WTC11 (cell line): ENCODE measurements around the gene MTHFD1L.

Experiments
- CBFB ChIP-seq: sonication (generic); formaldehyde crosslinking; IDR thresholded peaks from 2 replicates; pipeline ENCODE4 v1.8.1; 2022; ENCODE audit warnings: mild to moderate bottlenecking, low read depth, missing genetic modification reagents
- E2F1 ChIP-seq: sonication (generic); formaldehyde crosslinking; IDR thresholded peaks from 2 replicates; pipeline ENCODE4 v1.8.0; 2022; ENCODE audit warnings: mild to moderate bottlenecking, missing genetic modification reagents
- NFYB ChIP-seq: sonication (generic); formaldehyde crosslinking; conservative IDR thresholded peaks from 2 replicates; pipeline ENCODE4 v1.8.0; 2022; ENCODE audit warnings: low read depth, missing genetic modification reagents
- RELA ChIP-seq: sonication (generic); formaldehyde crosslinking; IDR thresholded peaks from 2 replicates; pipeline ENCODE4 v1.8.1; 2022; ENCODE audit warnings: missing genetic modification reagents, mild to moderate bottlenecking, borderline replicate concordance
- SP1 ChIP-seq: sonication (generic); formaldehyde crosslinking; conservative IDR thresholded peaks from 2 replicates; pipeline ENCODE4 v1.8.1; 2022; ENCODE audit warnings: missing genetic modification reagents
- ZNF138 ChIP-seq: sonication (generic); formaldehyde crosslinking; conservative IDR thresholded peaks from 2 replicates; pipeline ENCODE4 v1.8.1; 2022; ENCODE audit warnings: mild to moderate bottlenecking, moderate library complexity, missing genetic modification reagents
- ZNF317 ChIP-seq: sonication (generic); formaldehyde crosslinking; IDR thresholded peaks from 2 replicates; pipeline ENCODE4 v1.8.1; 2023; ENCODE audit warnings: low read depth, mild to moderate bottlenecking, moderate library complexity, missing genetic modification reagents, borderline replicate concordance
- ZNF416 ChIP-seq: fragments of 250-450 bp; sonication (Bioruptor Pico); IDR thresholded peaks from 2 replicates; pipeline ENCODE4 v1.9.0; 2021; ENCODE audit warnings: mild to moderate bottlenecking, inconsistent platforms
- TF ChIP-seq, protein P1 (sequence below): sonication (generic); formaldehyde crosslinking; IDR thresholded peaks from 2 replicates; pipeline ENCODE4 v1.8.1; 2022; ENCODE audit warnings: mild to moderate bottlenecking, moderate library complexity, missing genetic modification reagents
- TF ChIP-seq, protein P2 (sequence below): fragments of 200-600 bp; IDR thresholded peaks from 2 replicates; pipeline ENCODE4 v1.8.0; 2022; ENCODE audit warnings: antibody characterized with exemption
- TF ChIP-seq, protein P3 (sequence below): sonication (generic); formaldehyde crosslinking; IDR thresholded peaks from 2 replicates; pipeline ENCODE4 v1.8.0; 2023; ENCODE audit warnings: mild to moderate bottlenecking, missing genetic modification reagents
- TF ChIP-seq, protein P4 (sequence below): sonication (generic); formaldehyde crosslinking; IDR thresholded peaks from 2 replicates; pipeline ENCODE4 v1.8.1; 2023; ENCODE audit warnings: mild to moderate bottlenecking, missing genetic modification reagents
- TF ChIP-seq, protein P5 (sequence below): sonication (generic); formaldehyde crosslinking; IDR thresholded peaks from 2 replicates; pipeline ENCODE4 v1.8.0; 2022; ENCODE audit warnings: mild to moderate bottlenecking, missing genetic modification reagents

GRCh38 chr6:150887978-150888563 lies 22.6 kb downstream of the MTHFD1L start:
- TF ChIP-seq, protein P1, sequence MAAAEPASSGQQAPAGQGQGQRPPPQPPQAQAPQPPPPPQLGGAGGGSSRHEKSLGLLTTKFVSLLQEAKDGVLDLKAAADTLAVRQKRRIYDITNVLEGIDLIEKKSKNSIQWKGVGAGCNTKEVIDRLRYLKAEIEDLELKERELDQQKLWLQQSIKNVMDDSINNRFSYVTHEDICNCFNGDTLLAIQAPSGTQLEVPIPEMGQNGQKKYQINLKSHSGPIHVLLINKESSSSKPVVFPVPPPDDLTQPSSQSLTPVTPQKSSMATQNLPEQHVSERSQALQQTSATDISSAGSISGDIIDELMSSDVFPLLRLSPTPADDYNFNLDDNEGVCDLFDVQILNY (CRISPR knock-in tag): no peak
- TF ChIP-seq, protein P2, sequence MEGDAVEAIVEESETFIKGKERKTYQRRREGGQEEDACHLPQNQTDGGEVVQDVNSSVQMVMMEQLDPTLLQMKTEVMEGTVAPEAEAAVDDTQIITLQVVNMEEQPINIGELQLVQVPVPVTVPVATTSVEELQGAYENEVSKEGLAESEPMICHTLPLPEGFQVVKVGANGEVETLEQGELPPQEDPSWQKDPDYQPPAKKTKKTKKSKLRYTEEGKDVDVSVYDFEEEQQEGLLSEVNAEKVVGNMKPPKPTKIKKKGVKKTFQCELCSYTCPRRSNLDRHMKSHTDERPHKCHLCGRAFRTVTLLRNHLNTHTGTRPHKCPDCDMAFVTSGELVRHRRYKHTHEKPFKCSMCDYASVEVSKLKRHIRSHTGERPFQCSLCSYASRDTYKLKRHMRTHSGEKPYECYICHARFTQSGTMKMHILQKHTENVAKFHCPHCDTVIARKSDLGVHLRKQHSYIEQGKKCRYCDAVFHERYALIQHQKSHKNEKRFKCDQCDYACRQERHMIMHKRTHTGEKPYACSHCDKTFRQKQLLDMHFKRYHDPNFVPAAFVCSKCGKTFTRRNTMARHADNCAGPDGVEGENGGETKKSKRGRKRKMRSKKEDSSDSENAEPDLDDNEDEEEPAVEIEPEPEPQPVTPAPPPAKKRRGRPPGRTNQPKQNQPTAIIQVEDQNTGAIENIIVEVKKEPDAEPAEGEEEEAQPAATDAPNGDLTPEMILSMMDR: no peak
- no peak for TF ChIP-seq ZNF416 (CRISPR knock-in tag)
- TF ChIP-seq, protein P3, sequence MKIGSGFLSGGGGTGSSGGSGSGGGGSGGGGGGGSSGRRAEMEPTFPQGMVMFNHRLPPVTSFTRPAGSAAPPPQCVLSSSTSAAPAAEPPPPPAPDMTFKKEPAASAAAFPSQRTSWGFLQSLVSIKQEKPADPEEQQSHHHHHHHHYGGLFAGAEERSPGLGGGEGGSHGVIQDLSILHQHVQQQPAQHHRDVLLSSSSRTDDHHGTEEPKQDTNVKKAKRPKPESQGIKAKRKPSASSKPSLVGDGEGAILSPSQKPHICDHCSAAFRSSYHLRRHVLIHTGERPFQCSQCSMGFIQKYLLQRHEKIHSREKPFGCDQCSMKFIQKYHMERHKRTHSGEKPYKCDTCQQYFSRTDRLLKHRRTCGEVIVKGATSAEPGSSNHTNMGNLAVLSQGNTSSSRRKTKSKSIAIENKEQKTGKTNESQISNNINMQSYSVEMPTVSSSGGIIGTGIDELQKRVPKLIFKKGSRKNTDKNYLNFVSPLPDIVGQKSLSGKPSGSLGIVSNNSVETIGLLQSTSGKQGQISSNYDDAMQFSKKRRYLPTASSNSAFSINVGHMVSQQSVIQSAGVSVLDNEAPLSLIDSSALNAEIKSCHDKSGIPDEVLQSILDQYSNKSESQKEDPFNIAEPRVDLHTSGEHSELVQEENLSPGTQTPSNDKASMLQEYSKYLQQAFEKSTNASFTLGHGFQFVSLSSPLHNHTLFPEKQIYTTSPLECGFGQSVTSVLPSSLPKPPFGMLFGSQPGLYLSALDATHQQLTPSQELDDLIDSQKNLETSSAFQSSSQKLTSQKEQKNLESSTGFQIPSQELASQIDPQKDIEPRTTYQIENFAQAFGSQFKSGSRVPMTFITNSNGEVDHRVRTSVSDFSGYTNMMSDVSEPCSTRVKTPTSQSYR (CRISPR knock-in tag): no peak
- TF ChIP-seq E2F1: no peak
- no peak for TF ChIP-seq ZNF317 (CRISPR knock-in tag)
- no peak for TF ChIP-seq CBFB
- no peak for TF ChIP-seq SP1 (CRISPR knock-in tag)
- TF ChIP-seq NFYB (CRISPR knock-in tag): no peak
- TF ChIP-seq, protein P4, sequence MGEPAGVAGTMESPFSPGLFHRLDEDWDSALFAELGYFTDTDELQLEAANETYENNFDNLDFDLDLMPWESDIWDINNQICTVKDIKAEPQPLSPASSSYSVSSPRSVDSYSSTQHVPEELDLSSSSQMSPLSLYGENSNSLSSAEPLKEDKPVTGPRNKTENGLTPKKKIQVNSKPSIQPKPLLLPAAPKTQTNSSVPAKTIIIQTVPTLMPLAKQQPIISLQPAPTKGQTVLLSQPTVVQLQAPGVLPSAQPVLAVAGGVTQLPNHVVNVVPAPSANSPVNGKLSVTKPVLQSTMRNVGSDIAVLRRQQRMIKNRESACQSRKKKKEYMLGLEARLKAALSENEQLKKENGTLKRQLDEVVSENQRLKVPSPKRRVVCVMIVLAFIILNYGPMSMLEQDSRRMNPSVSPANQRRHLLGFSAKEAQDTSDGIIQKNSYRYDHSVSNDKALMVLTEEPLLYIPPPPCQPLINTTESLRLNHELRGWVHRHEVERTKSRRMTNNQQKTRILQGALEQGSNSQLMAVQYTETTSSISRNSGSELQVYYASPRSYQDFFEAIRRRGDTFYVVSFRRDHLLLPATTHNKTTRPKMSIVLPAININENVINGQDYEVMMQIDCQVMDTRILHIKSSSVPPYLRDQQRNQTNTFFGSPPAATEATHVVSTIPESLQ: no peak
- TF ChIP-seq ZNF138 (CRISPR knock-in tag): no peak
- TF ChIP-seq, protein P5, sequence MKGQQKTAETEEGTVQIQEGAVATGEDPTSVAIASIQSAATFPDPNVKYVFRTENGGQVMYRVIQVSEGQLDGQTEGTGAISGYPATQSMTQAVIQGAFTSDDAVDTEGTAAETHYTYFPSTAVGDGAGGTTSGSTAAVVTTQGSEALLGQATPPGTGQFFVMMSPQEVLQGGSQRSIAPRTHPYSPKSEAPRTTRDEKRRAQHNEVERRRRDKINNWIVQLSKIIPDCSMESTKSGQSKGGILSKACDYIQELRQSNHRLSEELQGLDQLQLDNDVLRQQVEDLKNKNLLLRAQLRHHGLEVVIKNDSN (CRISPR knock-in tag): no peak
- no peak for TF ChIP-seq RELA
